GM12865 (cell line): ENCODE data around the gene FOXE1.

Source experiments
- DNase-seq: peaks from one replicate; pipeline ENCODE4 v3.0.0; 2010; ENCODE audit warnings: low read depth
- H3K4me3 ChIP-seq: 2 replicates; pipeline ENCODE4 v1.5.1; 2011; ENCODE audit warnings: mild to moderate bottlenecking, low read depth, low read length, control low read depth
- CTCF ChIP-seq: IDR thresholded peaks from 2 replicates; pipeline ENCODE4 v1.5.1; 2011; ENCODE audit warnings: low read length, control low read depth, low read depth, inconsistent platforms; ENCODE audit not compliant: insufficient read depth; ENCODE audit errors: missing control alignments

The FOXE1 gene

GRCh38 chr9:97852001-97852398 lies 1.0 kb upstream of the FOXE1 start:
- DNase-seq: no peak
- no peak overlapping the region for H3K4me3 ChIP-seq
- no peak for TF ChIP-seq CTCF

- H3K4me3 ChIP-seq: no peak overlapping the region
- no peak for TF ChIP-seq CTCF
These were observed 499 bp upstream of the FOXE1 start for GRCh38 chr9:97852399-97853055.

GRCh38 chr9:97853844-97854695 lies 1.0 kb downstream of the FOXE1 start:
- H3K4me3 ChIP-seq: no peak overlapping the region
- no peak for DNase-seq

More at GRCh38 chr9:97852399-97853055, 499 bp upstream of the FOXE1 start:
- no peak for DNase-seq

DNA sequence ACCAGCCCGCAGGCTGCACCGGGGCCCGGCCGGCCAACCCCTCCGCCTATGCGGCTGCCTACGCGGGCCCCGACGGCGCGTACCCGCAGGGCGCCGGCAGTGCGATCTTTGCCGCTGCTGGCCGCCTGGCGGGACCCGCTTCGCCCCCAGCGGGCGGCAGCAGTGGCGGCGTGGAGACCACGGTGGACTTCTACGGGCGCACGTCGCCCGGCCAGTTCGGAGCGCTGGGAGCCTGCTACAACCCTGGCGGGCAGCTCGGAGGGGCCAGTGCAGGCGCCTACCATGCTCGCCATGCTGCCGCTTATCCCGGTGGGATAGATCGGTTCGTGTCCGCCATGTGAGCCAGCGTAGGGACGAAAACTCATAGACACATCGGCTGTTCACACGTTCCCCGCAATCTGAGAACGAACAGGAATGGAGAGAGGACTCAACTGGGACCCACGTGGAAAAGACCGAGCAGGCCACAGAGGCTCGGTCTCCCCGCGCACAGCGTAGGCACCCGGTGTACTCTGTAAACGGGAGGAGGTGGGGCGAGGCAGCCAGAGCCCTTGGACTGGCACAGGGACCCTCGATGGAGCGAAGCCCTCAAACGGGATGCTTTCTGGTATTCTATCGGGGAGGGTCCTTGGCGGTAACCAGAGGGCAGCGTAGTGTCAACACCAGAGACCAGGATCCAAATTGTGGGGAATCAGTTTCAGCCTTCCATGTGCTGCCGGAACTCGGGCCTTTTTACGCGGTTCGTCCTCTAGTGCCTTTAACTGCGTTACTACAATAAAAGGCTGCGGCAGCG lies 1.9 kb downstream of the FOXE1 start:
- no peak overlapping the region for H3K4me3 ChIP-seq
- no peak for TF ChIP-seq CTCF
- no peak for DNase-seq

More at GRCh38 chr9:97853844-97854695, 1.0 kb downstream of the FOXE1 start:
- no peak for TF ChIP-seq CTCF

- no peak for DNase-seq
- H3K4me3 ChIP-seq: no peak overlapping the region
- no peak for TF ChIP-seq CTCF
These were observed 2.5 kb downstream of the FOXE1 start for GRCh38 chr9:97855486-97855875.

GRCh38 chr9:97855899-97856298 lies 2.9 kb downstream of the FOXE1 start:
- H3K4me3 ChIP-seq: no peak overlapping the region
- TF ChIP-seq CTCF: no peak
- no peak for DNase-seq
